ENCODE measurements around the gene SDC4. TPM values are rescaled to one million over a fixed set of nuclear protein-coding genes. Genes with fewer than 3 reads are reported as not detected.
A peak's percentile ranks its signal among the peaks of the same experiment; 100 is the strongest.

Gene SDC4
- polyA plus RNA-seq, 1 donor (not counting 4 experiments of a cell fraction or from before 2014, with no cell fraction given): 114 TPM

DNA sequence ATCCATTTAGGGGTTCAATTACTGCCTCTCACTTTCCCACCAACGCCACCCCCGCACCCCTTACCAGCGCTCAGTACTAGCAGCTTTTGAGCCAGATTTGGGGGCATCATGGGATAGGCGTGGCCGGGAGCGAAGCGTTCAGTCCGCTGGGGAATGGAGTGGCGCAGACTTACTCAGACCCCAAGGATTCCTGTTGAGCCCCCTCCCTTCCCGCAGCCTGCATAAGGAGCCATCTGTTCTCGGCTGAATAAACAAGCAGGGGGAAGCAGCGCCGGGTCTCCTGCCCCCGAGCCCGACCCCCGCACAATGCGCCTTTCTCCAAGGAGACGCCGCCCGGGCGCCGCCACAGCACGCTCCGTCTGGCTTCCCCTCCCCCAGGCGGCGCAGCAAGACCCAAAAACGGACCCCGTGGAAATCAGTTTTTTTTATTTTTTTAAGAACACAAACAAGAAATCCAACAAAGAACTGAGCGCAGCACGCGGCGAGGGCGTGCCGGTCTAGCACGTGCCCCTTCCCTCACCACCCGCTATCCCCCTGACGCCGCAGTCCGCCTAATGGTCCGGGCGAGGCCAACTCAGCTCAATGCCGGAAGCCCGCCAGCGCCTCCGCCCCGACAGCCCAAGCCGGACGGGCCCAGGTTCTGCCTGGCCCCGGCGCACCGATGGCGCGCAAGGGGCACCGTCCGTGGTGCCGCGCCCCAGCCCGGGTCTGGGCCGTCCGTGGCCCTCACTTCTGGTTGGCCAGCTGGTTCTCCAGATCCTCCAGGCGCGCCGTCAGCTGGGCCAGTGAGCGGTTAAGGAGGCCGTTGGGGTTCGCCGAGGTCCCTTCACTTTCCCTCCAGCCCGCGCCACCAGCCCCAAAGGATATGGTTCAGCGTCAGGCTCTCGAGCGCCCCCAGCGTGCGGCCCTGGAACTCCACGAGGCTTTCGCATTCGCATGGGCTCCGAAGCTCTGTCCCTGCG lies 54.9 kb downstream of the SDC4 start:
- Histone ChIP-seq H3K36me3 (ENCODE audit: control insufficient read depth in 2 of 2, extremely low read depth in 1 of 2, insufficient read depth in 2 of 2, low read length in 2 of 2) (no peaks in the 10 kb centered on the region), H3K27ac (ENCODE audit: control insufficient read depth, insufficient read depth, low read length) (no peak overlapping the region), H3K9me3 (ENCODE audit: control insufficient read depth, low read depth, low read length) (no peaks in the 10 kb centered on the region), H4K20me1 (ENCODE audit: control insufficient read depth, extremely low read depth, insufficient read depth, low read length) (no peaks in the 10 kb centered on the region), H3K4me2 (ENCODE audit: control insufficient read depth, extremely low read depth, insufficient read depth, low read depth, low read length) (peak overlapping the region; percentile 70), H3K4me1 (ENCODE audit: control insufficient read depth, extremely low read depth, insufficient read depth, low read length) (peaks cover 3% of the 10 kb centered on the region), H3K9me1 (ENCODE audit: control insufficient read depth, extremely low read depth, insufficient read depth, low read length) (no peaks in the 10 kb centered on the region), H3K79me2 (ENCODE audit: control insufficient read depth, insufficient read depth, low read length) (no peaks in the 10 kb centered on the region), H3K9ac (ENCODE audit: control insufficient read depth, extremely low read depth, insufficient read depth, low read length) (peak overlapping the region; percentile 60), H2AFZ (ENCODE audit: control insufficient read depth, low read length) (peak overlapping the region; percentile 60), H3K27me3 (ENCODE audit: control insufficient read depth, extremely low read depth, insufficient read depth, low read length) (peaks cover 7% of the 10 kb centered on the region), H3K4me3 (ENCODE audit: control insufficient read depth in 2 of 3, extremely low read depth in 1 of 3, insufficient read depth in 2 of 3, low read depth in 1 of 3, low read length in 3 of 3) (peak overlapping the region; percentile 36 to 55 (median 47))
- TF ChIP-seq, protein P1, sequence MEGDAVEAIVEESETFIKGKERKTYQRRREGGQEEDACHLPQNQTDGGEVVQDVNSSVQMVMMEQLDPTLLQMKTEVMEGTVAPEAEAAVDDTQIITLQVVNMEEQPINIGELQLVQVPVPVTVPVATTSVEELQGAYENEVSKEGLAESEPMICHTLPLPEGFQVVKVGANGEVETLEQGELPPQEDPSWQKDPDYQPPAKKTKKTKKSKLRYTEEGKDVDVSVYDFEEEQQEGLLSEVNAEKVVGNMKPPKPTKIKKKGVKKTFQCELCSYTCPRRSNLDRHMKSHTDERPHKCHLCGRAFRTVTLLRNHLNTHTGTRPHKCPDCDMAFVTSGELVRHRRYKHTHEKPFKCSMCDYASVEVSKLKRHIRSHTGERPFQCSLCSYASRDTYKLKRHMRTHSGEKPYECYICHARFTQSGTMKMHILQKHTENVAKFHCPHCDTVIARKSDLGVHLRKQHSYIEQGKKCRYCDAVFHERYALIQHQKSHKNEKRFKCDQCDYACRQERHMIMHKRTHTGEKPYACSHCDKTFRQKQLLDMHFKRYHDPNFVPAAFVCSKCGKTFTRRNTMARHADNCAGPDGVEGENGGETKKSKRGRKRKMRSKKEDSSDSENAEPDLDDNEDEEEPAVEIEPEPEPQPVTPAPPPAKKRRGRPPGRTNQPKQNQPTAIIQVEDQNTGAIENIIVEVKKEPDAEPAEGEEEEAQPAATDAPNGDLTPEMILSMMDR (optimal IDR thresholded peaks at IDR 0.05 in 1 of 3, IDR thresholded peaks at IDR 0.05 in 1 of 3, conservative IDR thresholded peaks at IDR 0.05 in 1 of 3; ENCODE audit: extremely low read depth in 1 of 3, insufficient read depth in 2 of 3, low read length in 3 of 3): peak; percentile 79 to 99 (median 89)
- TF ChIP-seq EZH2 (IDR thresholded peaks at IDR 0.05; ENCODE audit: low read length): no peak
- no peak for FAIRE-seq
- DNase-seq (ENCODE audit: low read depth, low spot score): peak; percentile 30
- dilution Hi-C loops (cut with MboI; ENCODE audit: extremely low pct_ligation_motif_present, low sequenced_read_pairs): no loop called here

DNA sequence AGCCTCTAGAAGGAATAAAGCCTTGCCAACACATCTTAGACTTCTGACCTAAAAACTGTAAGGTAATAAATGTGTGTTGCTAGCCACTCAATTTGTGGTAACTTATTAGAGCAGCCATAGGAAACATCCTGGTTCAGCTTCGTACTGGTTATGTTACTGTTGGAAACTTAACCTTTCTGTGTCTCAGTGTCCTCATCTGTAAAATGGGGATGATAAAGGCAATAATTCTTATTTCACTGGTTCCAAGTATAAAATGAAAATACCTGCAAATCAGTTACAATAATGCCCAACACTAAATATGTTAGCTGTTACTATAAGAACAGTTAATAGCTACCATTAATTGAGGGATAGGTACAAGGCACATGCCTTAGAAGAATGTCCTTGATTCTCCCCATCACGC lies 55.9 kb downstream of the SDC4 start:
- Histone ChIP-seq H3K9me3 (ENCODE audit: control insufficient read depth, low read depth, low read length) (no peaks in the 10 kb centered on the region), H2AFZ (ENCODE audit: control insufficient read depth, low read length) (no peak overlapping the region), H3K9ac (ENCODE audit: control insufficient read depth, extremely low read depth, insufficient read depth, low read length) (no peak overlapping the region), H3K4me2 (ENCODE audit: control insufficient read depth, extremely low read depth, insufficient read depth, low read depth, low read length) (no peak overlapping the region), H3K4me1 (ENCODE audit: control insufficient read depth, extremely low read depth, insufficient read depth, low read length) (peaks cover 3% of the 10 kb centered on the region), H3K4me3 (ENCODE audit: control insufficient read depth in 2 of 3, extremely low read depth in 1 of 3, insufficient read depth in 2 of 3, low read depth in 1 of 3, low read length in 3 of 3) (no peak overlapping the region), H3K27me3 (ENCODE audit: control insufficient read depth, extremely low read depth, insufficient read depth, low read length) (peaks cover 7% of the 10 kb centered on the region), H4K20me1 (ENCODE audit: control insufficient read depth, extremely low read depth, insufficient read depth, low read length) (no peaks in the 10 kb centered on the region), H3K27ac (ENCODE audit: control insufficient read depth, insufficient read depth, low read length) (no peak overlapping the region), H3K9me1 (ENCODE audit: control insufficient read depth, extremely low read depth, insufficient read depth, low read length) (no peaks in the 10 kb centered on the region), H3K36me3 (ENCODE audit: control insufficient read depth in 2 of 2, extremely low read depth in 1 of 2, insufficient read depth in 2 of 2, low read length in 2 of 2) (no peaks in the 10 kb centered on the region), H3K79me2 (ENCODE audit: control insufficient read depth, insufficient read depth, low read length) (no peaks in the 10 kb centered on the region)
- FAIRE-seq (no peak), DNase-seq (ENCODE audit: low read depth, low spot score) (no peak)
- TF ChIP-seq, protein P1 (optimal IDR thresholded peaks at IDR 0.05 in 1 of 3, IDR thresholded peaks at IDR 0.05 in 1 of 3, conservative IDR thresholded peaks at IDR 0.05 in 1 of 3; ENCODE audit: extremely low read depth in 1 of 3, insufficient read depth in 2 of 3, low read length in 3 of 3): no peak
- dilution Hi-C loops (cut with MboI; ENCODE audit: extremely low pct_ligation_motif_present, low sequenced_read_pairs): no loop called here
